Measurements from ENCODE around the gene KIAA0930. TPM values are rescaled to one million over a fixed set of nuclear protein-coding genes. Genes with fewer than 3 reads are reported as not detected.

Gene KIAA0930
- total and polyA plus RNA-seq, 10 donors, result 32.6 to 93.1 (median 58.1) TPM

GRCh38 chr22:45159652-45160462 lies 80.8 kb downstream of the KIAA0930 start:
- 29 to 44% (median 37%) methylated on average over 5 of the region's 5 CpGs for WGBS, 5 donors
- Histone ChIP-seq H3K27ac (peak overlapping the region; percentile 68 to 97 (median 94)), H3K36me3 (peaks cover 0 to 31% (median 9%) of the 10 kb centered on the region in 6 donors), H3K27me3 (replicated peaks in 1 of 7) (no peaks in the 10 kb centered on the region), H3K4me3 (peak overlapping the region in 1 of 8 donors; percentile 46), H3K9me3 (no peaks in the 10 kb centered on the region), H3K4me1 (peaks cover 18 to 67% (median 49%) of the 10 kb centered on the region in 6 donors)
- TF ChIP-seq POLR2A (IDR thresholded peaks at IDR 0.05), result no peak
- TF ChIP-seq CTCF (IDR thresholded peaks at IDR 0.05 in 8 of 11, conservative IDR thresholded peaks at IDR 0.05 in 3 of 11), result peak in 5 of 11 experiments; percentile 19 to 33 (median 21)
- peak in 1 of 3 donors; percentile 50 for TF ChIP-seq POLR2AphosphoS5 (IDR thresholded peaks at IDR 0.05)
- intact Hi-C loops (cut with DNase I; ENCODE audit: low total_unique reads), result loop anchor here (10.0 kb wide), 1 partner anchor 85 kb away; the partner anchor contains the start of gene KIAA0930
- no peak for DNase-seq

GRCh38 chr22:45157907-45158306 lies 82.8 kb downstream of the KIAA0930 start:
- H3K9me3 ChIP-seq, result no peaks in the 10 kb centered on the region
- peaks cover 16 to 58% (median 45%) of the 10 kb centered on the region in 6 donors for H3K4me1 ChIP-seq
- TF ChIP-seq POLR2A (IDR thresholded peaks at IDR 0.05), result no peak
- TF ChIP-seq CTCF (IDR thresholded peaks at IDR 0.05 in 8 of 11, conservative IDR thresholded peaks at IDR 0.05 in 3 of 11), result no peak
- no peak for TF ChIP-seq POLR2AphosphoS5 (IDR thresholded peaks at IDR 0.05)
- intact Hi-C loops (cut with DNase I; ENCODE audit: low total_unique reads), result no loop called here
- no peaks in the 10 kb centered on the region for H3K27me3 ChIP-seq (replicated peaks in 1 of 7)
- H3K36me3 ChIP-seq, result peaks cover 0 to 38% (median 9%) of the 10 kb centered on the region in 6 donors
- H3K27ac ChIP-seq, result peak overlapping the region in 7 of 8 donors; percentile 80 to 97 (median 96)
- WGBS, 5 donors, result 62 to 79% (median 76%) methylated on average over 3 of the region's 3 CpGs
- peak overlapping the region in 1 of 8 donors; percentile 46 for H3K4me3 ChIP-seq
- no peak for DNase-seq

- 69 to 82% (median 72%) methylated on average over 9 of the region's 9 CpGs for WGBS, 5 donors
- intact Hi-C loops (cut with DNase I; ENCODE audit: low total_unique reads), result no loop called here
- Histone ChIP-seq H3K4me3 (no peak overlapping the region), H3K36me3 (peaks cover 0 to 60% (median 11%) of the 10 kb centered on the region in 6 donors), H3K9me3 (no peaks in the 10 kb centered on the region), H3K27me3 (replicated peaks in 1 of 7) (no peaks in the 10 kb centered on the region), H3K4me1 (peaks cover 12 to 31% (median 24%) of the 10 kb centered on the region in 6 donors), H3K27ac (no peak overlapping the region)
- TF ChIP-seq POLR2A (IDR thresholded peaks at IDR 0.05) (no peak), POLR2AphosphoS5 (IDR thresholded peaks at IDR 0.05) (no peak), CTCF (IDR thresholded peaks at IDR 0.05 in 8 of 11, conservative IDR thresholded peaks at IDR 0.05 in 3 of 11) (no peak)
- no peak for DNase-seq
Measured at GRCh38 chr22:45155050-45155840, 85.4 kb downstream of the KIAA0930 start.

Data from spleen (tissue), 11 donors.